Measurements from ENCODE around the gene AATK. TPM values are rescaled to one million over a fixed set of nuclear protein-coding genes. Genes with fewer than 3 reads are reported as not detected.
A peak's percentile ranks its signal among the peaks of the same experiment; 100 is the strongest.
"Not testable (repeated sequence)": the region's sequence is repeated elsewhere in the genome, so short reads cannot be mapped to it uniquely, and the experiment has no call there.

AATK gene
- total RNA-seq, 1 donor from 2014 or later: 0.62 TPM

DNA sequence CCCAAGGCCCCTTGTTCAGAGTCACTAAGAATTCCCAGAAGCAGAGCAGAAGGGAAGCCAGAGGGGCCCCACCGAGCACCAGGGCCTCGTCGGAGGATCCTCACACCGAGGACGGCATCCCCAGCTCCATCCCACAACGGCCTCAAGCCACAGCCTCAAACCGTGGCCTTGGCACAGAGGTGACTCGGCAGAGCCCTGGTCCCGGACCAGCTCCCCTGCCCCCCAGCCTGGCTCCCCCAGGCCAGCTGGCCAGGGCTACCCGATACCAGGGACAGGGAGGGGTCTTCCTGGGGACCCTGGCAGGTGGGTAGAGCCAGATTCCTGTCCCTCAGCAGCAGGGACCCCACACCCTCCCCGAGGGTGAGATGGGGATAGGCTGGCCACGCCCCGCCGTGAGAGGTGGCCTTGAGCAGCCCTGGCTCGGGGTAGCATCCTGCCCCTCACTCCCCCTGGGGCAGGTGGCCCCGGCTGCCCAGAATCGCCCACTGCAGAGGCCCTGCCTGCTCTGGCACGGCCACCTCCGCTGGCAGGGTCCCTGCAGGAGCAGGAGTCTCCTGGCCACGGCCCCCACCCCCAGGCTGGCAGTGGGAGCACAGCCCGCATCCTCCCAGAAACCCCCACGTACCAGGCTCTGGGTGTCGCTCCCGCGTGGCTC lies 6.3 kb downstream of the AATK start:
- Mint-ChIP-seq H3K4me1 (ENCODE audit: low read depth) (no peaks in the 10 kb centered on the region), H3K27ac (no peak overlapping the region), H3K36me3 (ENCODE audit: low read depth) (no peaks in the 10 kb centered on the region), H3K9me3 (no peaks in the 10 kb centered on the region), H3K4me3 (no peak overlapping the region), H3K27me3 (ENCODE audit: insufficient read depth) (peaks cover 12% of the 10 kb centered on the region)
- intact Hi-C loops (cut with micrococcal nuclease): no loop called here
- no peak for DNase-seq (ENCODE audit: low spot score)

DNA sequence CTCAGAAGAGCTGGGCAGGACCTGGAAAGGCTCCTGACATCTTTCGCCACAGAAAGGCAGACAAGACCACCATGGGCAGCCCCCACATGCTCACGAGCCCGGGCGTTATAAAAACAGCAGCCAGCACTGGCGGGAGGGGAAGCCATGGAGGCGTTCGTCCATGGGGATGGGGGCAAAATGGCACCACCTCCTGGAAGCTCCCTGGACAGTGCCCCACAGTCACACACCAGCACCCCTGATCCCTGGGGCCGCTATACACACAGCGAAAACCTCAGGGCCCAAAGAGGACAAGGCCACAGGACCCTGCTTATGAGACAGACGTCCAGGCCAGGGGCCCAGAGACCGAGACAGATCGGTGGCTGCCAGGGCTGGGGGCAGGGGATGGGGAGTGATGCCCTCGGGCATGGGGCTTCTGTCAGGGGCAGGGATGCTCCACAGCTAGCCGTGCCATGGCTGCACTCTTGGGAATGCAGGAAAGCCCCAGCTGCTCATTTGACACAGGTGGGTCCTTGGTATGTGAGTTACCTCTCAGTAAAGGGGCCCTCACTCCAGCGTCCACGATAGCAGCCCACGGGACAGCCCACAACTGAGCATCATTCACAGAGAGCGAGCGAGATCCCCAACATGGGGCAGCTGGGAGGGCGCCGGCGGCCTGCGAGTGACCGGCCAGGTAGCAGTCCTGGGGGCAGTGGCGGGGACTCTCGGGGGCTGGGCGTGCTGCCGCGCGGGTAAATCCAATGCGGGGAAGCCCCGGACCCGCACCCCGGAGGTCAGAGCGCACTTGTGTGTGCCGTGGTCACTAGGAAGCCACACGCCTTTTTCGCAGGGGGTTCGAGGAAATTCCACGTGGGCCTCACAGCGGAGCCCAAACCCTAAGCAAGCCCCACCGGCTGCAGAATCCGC lies 7.1 kb downstream of the AATK start:
- no peak for DNase-seq (ENCODE audit: low spot score)
- Mint-ChIP-seq H3K4me1 (ENCODE audit: low read depth) (no peaks in the 10 kb centered on the region), H3K36me3 (ENCODE audit: low read depth) (no peaks in the 10 kb centered on the region), H3K4me3 (peak overlapping the region; percentile 59), H3K27me3 (ENCODE audit: insufficient read depth) (peaks cover 6% of the 10 kb centered on the region), H3K9me3 (no peaks in the 10 kb centered on the region), H3K27ac (no peak overlapping the region)
- intact Hi-C loops (cut with micrococcal nuclease): no loop called here

- no peak for DNase-seq (ENCODE audit: low spot score)
- Mint-ChIP-seq H3K4me3 (no peak overlapping the region), H3K27ac (no peak overlapping the region), H3K9me3 (no peaks in the 10 kb centered on the region), H3K4me1 (ENCODE audit: low read depth) (no peaks in the 10 kb centered on the region), H3K27me3 (ENCODE audit: insufficient read depth) (peaks cover 2% of the 10 kb centered on the region), H3K36me3 (ENCODE audit: low read depth) (no peaks in the 10 kb centered on the region)
- intact Hi-C loops (cut with micrococcal nuclease): no loop called here
Measured at GRCh38 chr17:81157848-81158687, 8.0 kb downstream of the AATK start.

DNA sequence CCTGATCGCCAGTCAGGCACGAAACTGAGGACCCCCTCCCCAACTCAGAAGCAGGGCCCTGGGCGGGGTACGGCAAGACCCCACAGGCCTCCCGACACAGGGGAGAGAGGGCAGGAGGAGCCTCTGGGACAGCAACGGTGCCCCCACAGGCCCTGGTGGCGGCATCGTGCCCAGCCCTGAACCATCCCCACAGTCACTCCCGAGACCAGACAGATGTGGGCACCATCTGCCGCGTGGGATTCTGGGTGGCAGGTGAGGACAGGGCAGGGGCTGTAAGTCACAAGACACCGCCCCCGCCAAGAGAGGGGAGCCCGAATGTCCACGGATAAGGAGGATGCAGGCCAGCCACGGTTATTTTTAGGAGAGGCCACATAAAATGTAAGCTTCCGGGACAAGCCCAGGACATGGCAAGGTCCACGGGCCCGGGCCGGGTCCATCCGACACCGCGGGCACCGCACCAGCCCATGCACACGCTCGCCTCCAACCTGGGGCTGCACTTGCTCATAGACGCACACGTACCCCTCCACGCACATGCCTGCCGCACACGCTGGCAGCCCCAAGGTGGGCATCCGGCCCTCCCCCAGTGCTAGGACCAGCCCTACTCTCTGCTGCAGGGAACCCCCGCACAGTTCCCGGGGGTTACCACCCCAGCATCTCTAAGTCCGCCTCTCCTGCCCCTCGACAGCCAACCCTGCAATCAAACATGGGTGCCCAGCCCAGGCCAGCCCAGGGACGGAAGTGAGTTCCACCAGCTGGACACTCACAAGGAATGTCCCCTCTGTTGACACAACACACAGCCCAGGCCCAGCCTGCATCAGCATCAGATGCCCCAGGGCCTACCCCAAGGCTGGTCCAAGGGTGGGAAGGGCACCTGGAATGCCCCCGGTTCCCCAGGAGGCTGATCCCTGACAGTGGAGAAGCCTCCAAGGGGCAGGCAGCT lies 8.9 kb downstream of the AATK start:
- Mint-ChIP-seq H3K27me3 (ENCODE audit: insufficient read depth) (peaks cover 2% of the 10 kb centered on the region), H3K36me3 (ENCODE audit: low read depth) (no peaks in the 10 kb centered on the region), H3K4me1 (ENCODE audit: low read depth) (no peaks in the 10 kb centered on the region), H3K9me3 (no peaks in the 10 kb centered on the region), H3K4me3 (no peak overlapping the region), H3K27ac (no peak overlapping the region)
- no peak for DNase-seq (ENCODE audit: low spot score)
- intact Hi-C loops (cut with micrococcal nuclease): no loop called here

GRCh38 chr17:81154961-81155360 lies 11.1 kb downstream of the AATK start:
- Mint-ChIP-seq H3K9me3 (no peaks in the 10 kb centered on the region), H3K27ac (no peak overlapping the region), H3K4me3 (no peak overlapping the region), H3K4me1 (ENCODE audit: low read depth) (no peaks in the 10 kb centered on the region), H3K36me3 (ENCODE audit: low read depth) (no peaks in the 10 kb centered on the region), H3K27me3 (ENCODE audit: insufficient read depth) (peaks cover 8% of the 10 kb centered on the region)
- no peak for DNase-seq (ENCODE audit: low spot score)
- intact Hi-C loops (cut with micrococcal nuclease): no loop called here

DNA sequence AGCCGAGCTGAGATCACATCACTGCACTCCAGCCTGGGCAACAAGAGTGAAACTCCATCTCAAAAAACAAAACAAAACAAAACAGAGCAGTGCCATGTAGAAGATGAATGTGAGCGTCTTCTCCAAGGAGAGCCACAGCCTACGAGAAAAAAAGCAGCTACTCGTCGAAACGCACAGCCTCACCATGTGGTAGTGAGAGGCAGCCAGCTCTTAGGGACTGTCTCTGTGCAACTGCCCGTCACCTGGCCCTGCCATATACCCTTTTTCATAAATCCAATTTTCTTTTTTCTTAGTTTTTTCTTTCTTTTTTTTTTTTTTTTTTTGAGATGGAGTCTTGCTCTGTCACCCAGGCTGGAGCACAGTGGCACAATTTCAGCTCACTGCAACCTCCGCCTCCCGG lies 12.0 kb downstream of the AATK start:
- H3K4me3 Mint-ChIP-seq; DNase-seq (ENCODE audit: low spot score); H3K27me3 Mint-ChIP-seq (ENCODE audit: insufficient read depth); H3K4me1 Mint-ChIP-seq (ENCODE audit: low read depth); H3K9me3 Mint-ChIP-seq; H3K36me3 Mint-ChIP-seq (ENCODE audit: low read depth); H3K27ac Mint-ChIP-seq; intact Hi-C loops (cut with micrococcal nuclease): not testable (repeated sequence)

- Mint-ChIP-seq H3K27me3 (ENCODE audit: insufficient read depth) (peaks cover 6% of the 10 kb centered on the region), H3K9me3 (no peaks in the 10 kb centered on the region), H3K4me3 (no peak overlapping the region), H3K4me1 (ENCODE audit: low read depth) (no peaks in the 10 kb centered on the region), H3K36me3 (ENCODE audit: low read depth) (no peaks in the 10 kb centered on the region), H3K27ac (no peak overlapping the region)
- DNase-seq (ENCODE audit: low spot score): no peak
- intact Hi-C loops (cut with micrococcal nuclease): no loop called here
Measured at GRCh38 chr17:81153340-81153803, 12.6 kb downstream of the AATK start.

DNA sequence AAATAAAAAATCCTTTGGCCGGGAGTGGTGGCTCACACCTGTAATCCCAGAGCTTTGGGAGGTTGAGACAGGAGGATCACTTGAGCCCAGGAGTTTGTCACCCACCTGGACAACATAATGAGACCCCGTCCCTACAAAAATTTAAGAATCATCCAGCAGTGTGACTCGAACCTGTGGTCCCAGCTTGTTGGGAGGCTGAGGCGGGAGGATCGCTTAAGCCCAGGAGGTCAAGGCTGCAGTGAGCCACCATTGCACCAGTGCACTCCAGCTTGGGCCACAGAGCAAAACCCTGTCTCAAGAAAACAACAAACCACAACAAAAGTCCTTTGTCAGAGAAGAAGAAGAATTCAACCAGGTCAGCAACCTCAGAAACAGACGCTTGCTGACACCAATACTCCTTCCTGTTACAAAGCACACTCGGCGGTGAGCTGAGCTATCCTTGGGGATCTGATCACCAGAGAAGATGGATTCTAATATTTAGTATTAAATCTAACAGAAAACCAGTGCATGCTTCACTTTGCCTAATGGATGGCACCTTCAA lies 13.7 kb downstream of the AATK start:
- no peak for DNase-seq (ENCODE audit: low spot score)
- Mint-ChIP-seq H3K4me1 (ENCODE audit: low read depth) (no peaks in the 10 kb centered on the region), H3K27ac (no peak overlapping the region), H3K9me3 (no peaks in the 10 kb centered on the region), H3K4me3 (no peak overlapping the region), H3K27me3 (ENCODE audit: insufficient read depth) (peaks cover 6% of the 10 kb centered on the region), H3K36me3 (ENCODE audit: low read depth) (no peaks in the 10 kb centered on the region)
- intact Hi-C loops (cut with micrococcal nuclease): no loop called here

GRCh38 chr17:81151278-81151677 lies 14.7 kb downstream of the AATK start:
- Mint-ChIP-seq H3K9me3 (no peaks in the 10 kb centered on the region), H3K4me1 (ENCODE audit: low read depth) (no peaks in the 10 kb centered on the region), H3K36me3 (ENCODE audit: low read depth) (no peaks in the 10 kb centered on the region), H3K27ac (no peak overlapping the region), H3K27me3 (ENCODE audit: insufficient read depth) (peaks cover 6% of the 10 kb centered on the region), H3K4me3 (no peak overlapping the region)
- DNase-seq (ENCODE audit: low spot score): no peak
- intact Hi-C loops (cut with micrococcal nuclease): no loop called here

- Mint-ChIP-seq H3K27ac (no peak overlapping the region), H3K4me1 (ENCODE audit: low read depth) (no peaks in the 10 kb centered on the region), H3K9me3 (no peaks in the 10 kb centered on the region), H3K36me3 (ENCODE audit: low read depth) (no peaks in the 10 kb centered on the region), H3K27me3 (ENCODE audit: insufficient read depth) (peaks cover 6% of the 10 kb centered on the region), H3K4me3 (no peak overlapping the region)
- intact Hi-C loops (cut with micrococcal nuclease): no loop called here
- no peak for DNase-seq (ENCODE audit: low spot score)
Measured at GRCh38 chr17:81150377-81151077, 15.5 kb downstream of the AATK start.

GRCh38 chr17:81148986-81149533 lies 17.0 kb downstream of the AATK start:
- intact Hi-C loops (cut with micrococcal nuclease): no loop called here
- no peak for DNase-seq (ENCODE audit: low spot score)
- Mint-ChIP-seq H3K4me1 (ENCODE audit: low read depth) (no peaks in the 10 kb centered on the region), H3K27ac (no peak overlapping the region), H3K36me3 (ENCODE audit: low read depth) (no peaks in the 10 kb centered on the region), H3K27me3 (ENCODE audit: insufficient read depth) (peaks cover 6% of the 10 kb centered on the region), H3K4me3 (no peak overlapping the region), H3K9me3 (no peaks in the 10 kb centered on the region)
